Hematopoietic multipotent progenitor cell treated with erythropoietin and hydrocortisone succinate and interleukin-3 and kit ligand, for 15 days (in vitro differentiated cells): ENCODE measurements around the gene EFCAB14.
"Not testable (repeated sequence)": the region's sequence is repeated elsewhere in the genome, so short reads cannot be mapped to it uniquely, and the experiment has no call there.

Experiments used
- DNase-seq: peaks from one replicate; pipeline ENCODE4 v3.0.0-alpha.2; 2015; ENCODE audit warnings: low spot score

EFCAB14 gene

DNA sequence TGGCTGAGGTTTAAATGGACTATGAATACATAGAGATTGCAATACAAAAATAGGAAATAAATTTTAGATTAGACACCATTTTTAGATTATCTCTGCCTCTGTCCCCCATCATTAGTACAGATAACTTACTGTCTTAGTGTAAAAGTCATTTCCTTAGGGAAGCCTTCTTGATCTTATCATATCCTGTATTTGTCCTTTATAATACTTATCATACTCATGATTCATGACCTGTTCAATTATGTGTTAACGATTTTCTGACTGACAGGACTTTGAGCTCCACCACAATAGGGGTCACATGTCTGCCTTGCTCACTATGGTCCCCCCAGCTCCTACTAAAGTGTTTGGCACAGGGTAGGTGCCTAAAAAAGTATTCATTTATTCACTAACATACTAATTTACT, 32.7 kb downstream of the EFCAB14 start:
- DNase-seq: no peak

- DNase-seq: no peak
Measured at GRCh38 chr1:46684670-46685069, 34.2 kb downstream of the EFCAB14 start.

DNA sequence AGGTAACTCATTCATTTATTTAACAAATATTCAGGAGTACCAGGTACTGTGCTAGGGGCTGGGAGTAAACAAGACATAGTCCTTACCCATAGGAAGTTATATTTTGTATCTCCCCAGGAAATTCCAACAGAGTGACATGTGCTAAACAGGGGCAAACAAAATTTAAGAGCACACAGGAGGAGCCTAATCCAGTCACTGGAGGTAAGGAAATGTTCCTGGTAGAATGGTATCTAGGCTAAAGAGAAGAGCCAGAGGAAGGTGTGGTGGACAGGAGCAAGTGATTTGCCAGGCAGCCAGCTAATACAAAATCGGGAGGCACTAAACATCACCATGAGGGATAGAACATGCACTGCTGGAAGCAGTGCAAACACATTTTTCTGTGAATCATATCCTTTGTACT, 36.9 kb downstream of the EFCAB14 start:
- no peak for DNase-seq

DNA sequence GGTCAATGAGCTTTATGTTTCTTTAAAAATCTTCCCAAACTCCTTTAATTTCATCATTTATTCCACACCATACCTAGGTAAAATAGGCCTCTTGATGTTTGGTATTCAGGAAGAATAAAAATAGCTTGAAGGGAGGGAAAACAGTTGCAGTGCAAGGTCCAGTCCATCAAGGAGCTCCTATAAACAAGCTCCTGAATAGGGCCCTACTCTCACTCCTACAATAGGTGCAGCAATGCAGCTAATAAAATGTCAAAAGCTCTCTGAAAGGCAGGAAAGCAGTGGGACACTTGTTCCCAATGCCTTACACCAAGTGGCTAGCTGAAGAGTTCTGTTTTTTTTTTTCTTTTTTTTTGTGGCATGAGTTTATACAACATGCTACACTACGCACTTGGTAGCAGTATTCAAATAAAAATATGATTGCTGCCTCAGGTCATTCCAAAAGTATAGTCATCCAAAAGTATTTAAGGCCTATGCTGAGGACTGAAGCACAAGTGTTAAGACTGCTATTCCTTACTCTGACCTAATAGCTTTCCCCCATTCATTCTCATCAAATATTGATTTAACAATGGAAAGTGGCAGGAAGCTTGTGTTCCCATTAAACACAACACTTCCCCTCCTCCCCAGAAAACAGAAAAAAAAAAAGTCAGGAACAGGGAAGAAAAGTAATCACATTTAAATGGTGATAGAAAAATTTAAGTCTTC, 37.4 kb downstream of the EFCAB14 start:
- DNase-seq: no peak

GRCh38 chr1:46679789-46680573, 38.9 kb downstream of the EFCAB14 start:
- no peak for DNase-seq

DNA sequence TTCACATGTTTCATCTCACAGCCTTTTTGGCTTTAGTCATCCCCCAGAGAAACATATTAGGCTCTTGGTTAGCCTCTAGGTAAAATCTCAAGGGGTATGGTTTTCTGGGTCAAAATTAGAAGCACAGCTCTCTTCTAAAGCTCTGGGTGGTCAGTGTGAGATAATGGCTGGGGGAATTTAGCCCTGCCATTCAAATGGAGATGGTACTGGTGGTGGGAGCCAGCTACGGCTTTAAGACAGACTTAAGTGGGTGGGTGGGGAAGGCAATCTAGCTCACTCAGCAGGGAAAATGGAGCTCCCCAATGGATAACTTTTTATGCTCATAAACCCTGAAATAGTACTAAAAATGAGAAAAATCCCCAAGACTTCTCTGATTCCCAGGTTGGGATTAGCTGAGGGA, 41.6 kb downstream of the EFCAB14 start:
- no peak for DNase-seq

GRCh38 chr1:46676531-46676930, 42.4 kb downstream of the EFCAB14 start:
- DNase-seq: peak; percentile 58

- peak; percentile 77 for DNase-seq
Measured at GRCh38 chr1:46675549-46676314, 43.2 kb downstream of the EFCAB14 start.

DNA sequence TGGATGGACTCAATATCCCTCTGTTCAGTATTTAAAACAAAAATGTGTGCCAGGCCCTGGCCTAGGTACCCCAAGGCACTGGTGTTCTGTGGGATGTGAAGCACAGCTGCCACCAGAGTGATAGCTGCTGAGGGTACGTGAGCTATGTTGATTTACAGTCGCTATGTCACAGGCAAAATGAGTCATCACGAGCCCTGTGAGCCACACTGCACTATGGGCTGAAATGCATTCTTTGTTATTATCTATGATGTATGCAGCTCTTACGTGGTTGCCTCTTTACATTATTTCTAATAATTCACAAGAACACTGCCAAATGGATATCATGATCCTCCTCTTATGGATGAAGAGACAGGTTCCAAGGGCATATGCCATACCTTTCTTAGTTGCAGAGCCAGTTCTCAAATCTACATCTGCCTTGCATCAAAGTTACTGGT, 45.1 kb downstream of the EFCAB14 start:
- DNase-seq: peak; percentile 90

GRCh38 chr1:46672696-46673095, 46.2 kb downstream of the EFCAB14 start:
- DNase-seq: peak; percentile 38

DNA sequence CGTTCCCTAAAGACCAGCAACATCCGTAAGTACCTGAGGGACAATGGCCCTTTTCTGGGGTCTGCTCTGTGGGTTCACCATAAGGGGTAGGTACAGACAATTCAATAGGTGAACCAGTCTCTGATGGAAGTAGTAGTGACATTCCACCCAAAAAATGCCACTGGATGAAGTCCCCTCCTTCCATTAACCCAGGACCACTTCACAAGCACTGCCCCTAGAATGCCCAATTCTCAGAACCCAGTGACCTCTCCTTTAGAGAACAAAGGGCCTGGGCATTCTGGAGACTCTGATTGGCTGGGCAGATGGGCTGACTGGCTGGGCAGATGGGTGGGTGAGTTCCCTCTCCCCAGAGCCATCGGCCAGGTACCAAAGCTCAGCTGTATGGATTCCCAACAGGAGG, 47.4 kb downstream of the EFCAB14 start, which contains the start of gene TEX38:
Gene TEX38 (plus strand): TSS at position 301 of the 400 bp plus-strand sequence. CDS start 81 bp downstream, at position 382.
- no peak for DNase-seq

- peak; percentile 58 for DNase-seq
Measured at GRCh38 chr1:46670134-46670533, 48.8 kb downstream of the EFCAB14 start.

- DNase-seq: peak; percentile 83
Measured at GRCh38 chr1:46667782-46668760, 50.8 kb downstream of the EFCAB14 start, which contains the start of gene ATPAF1. ATPAF1 (minus strand) TSS chr1:46668364; CDS start chr1:46668322, 42 bp downstream.

- no peak for DNase-seq
Measured at GRCh38 chr1:46665983-46666382, 52.9 kb downstream of the EFCAB14 start.

- not testable (repeated sequence) for DNase-seq
Measured at GRCh38 chr1:46662919-46663318, 56.0 kb downstream of the EFCAB14 start.

GRCh38 chr1:46660116-46660515, 58.8 kb downstream of the EFCAB14 start:
- DNase-seq: not testable (repeated sequence)

DNA sequence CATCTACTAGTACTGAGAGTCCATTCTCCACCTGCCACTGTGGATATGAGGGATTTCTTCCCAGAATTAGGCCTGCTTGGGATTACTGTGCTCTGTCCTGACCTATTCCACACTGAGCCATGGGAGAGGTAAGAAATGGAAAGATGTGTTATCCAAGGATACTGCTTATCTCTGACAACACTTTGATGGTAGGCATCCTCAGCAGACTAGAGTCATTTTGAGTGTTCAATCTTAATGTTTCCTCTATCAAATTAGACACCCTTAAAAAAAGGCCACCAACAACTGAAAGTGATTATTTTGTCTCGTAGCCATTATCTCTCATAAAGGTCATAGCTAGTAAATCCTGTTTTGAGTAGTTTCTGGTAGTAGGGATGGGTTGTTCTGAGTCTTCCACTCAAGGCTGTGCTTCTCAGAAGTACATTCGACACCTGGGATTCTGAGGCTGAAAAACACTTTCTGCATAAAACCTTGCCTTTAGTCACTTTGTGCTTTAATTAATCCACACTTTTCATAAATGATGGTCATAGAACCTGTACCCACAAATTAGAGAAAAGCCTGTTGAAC, 59.5 kb downstream of the EFCAB14 start:
- no peak for DNase-seq

- no peak for DNase-seq
Measured at GRCh38 chr1:46657775-46658174, 61.1 kb downstream of the EFCAB14 start.

DNA sequence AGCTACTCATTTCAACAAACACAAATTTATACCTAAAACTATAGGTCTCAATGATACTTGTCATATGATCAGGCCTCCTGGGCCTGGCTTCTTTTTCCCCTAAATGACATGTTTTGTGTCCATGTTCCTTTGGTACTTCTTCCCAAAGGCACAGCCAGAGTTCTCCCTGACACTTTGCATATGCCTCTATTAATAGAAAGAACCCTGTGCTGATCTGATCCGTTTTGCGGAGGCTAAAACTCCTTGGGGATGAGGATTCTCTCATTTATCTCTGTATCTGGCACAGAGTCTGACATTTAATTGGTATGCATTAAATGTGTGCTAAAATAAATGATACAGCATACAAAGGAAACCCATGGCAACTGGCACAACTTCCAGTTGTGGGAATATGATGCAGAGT, 62.3 kb downstream of the EFCAB14 start:
- DNase-seq: no peak

- no peak for DNase-seq
Measured at GRCh38 chr1:46655848-46656247, 63.1 kb downstream of the EFCAB14 start.

DNA sequence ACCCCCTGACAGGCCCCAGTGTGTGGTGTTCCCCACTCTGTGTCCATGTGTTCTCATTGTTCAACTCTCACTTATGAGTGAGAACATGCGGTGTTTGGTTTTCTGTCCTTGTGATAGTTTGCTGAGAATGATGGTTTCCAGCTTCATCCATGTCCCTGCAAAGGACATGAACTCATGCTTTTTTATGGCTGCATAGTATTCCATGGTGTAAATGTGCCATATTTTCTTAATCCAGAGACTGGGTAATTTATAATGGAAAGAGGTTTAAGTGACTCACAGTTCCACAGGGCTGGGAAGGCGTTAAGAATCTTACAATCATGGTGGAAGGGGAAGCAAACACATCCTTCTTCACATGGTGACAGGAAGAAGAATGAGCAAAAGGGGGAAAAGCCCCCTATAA, 64.2 kb downstream of the EFCAB14 start:
- not testable (repeated sequence) for DNase-seq
